ENCODE measurements around the gene RFC2.

GRCh38 chr7:74220229-74220628 is 34.0 kb downstream of the RFC2 start:
- TF ChIP-seq CTCF (tag by site-specific recombination; IDR thresholded peaks at IDR 0.05) (no peak), ZIC2 (tag by site-specific recombination; IDR thresholded peaks at IDR 0.05) (no peak), ZNF184 (tag by site-specific recombination; IDR thresholded peaks at IDR 0.05) (no peak)
